Measurements from ENCODE around the gene SLFN11.

Gene SLFN11

DNA sequence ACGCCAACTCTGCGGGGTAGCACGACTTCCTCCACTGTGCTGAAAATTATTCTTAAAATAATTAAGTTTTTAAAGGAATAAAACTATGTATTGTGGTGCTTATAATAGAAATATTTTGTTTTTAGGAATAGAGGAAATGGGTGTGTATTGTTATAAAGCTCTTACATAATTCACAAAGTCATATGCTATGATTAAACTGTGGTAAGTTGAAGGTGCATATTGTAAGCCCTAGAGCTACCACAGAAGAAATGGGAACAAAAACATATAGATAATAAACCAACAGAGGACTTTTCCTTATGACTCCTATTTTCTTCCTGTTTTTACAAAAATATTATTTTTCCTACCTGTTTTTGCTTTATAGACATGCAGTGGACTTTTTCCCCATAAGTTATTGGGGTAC lies 4.3 kb upstream of the SLFN11 start:
- Histone ChIP-seq H3K4me3 (ENCODE audit: low read length) (no peak overlapping the region), H3K9ac (ENCODE audit: low read depth, low read length) (no peak overlapping the region), H3K27me3 (ENCODE audit: control insufficient read depth, insufficient read depth, low read length) (no peaks in the 10 kb centered on the region), H3K4me2 (ENCODE audit: low read length) (no peak overlapping the region), H3K36me3 (ENCODE audit: insufficient read depth, low read length) (no peaks in the 10 kb centered on the region), H3K4me1 (ENCODE audit: control insufficient read depth, insufficient read depth, low read length) (peaks cover 4% of the 10 kb centered on the region), H3K9me3 (replicated peaks; ENCODE audit: low read length) (no peaks in the 10 kb centered on the region)

GRCh38 chr17:35377068-35377467 lies 3.6 kb upstream of the SLFN11 start:
- no peaks in the 10 kb centered on the region for H3K27me3 ChIP-seq (ENCODE audit: control insufficient read depth, insufficient read depth, low read length)
- peaks cover 4% of the 10 kb centered on the region for H3K4me1 ChIP-seq (ENCODE audit: control insufficient read depth, insufficient read depth, low read length)
- H3K4me2 ChIP-seq (ENCODE audit: low read length) = no peak overlapping the region
- H3K9ac ChIP-seq (ENCODE audit: low read depth, low read length) = no peak overlapping the region
- H3K36me3 ChIP-seq (ENCODE audit: insufficient read depth, low read length) = no peaks in the 10 kb centered on the region
- no peaks in the 10 kb centered on the region for H3K9me3 ChIP-seq (replicated peaks; ENCODE audit: low read length)
- H3K4me3 ChIP-seq (ENCODE audit: low read length) = no peak overlapping the region

- no peak overlapping the region for H3K4me3 ChIP-seq (ENCODE audit: low read length)
- H3K4me2 ChIP-seq (ENCODE audit: low read length) = no peak overlapping the region
- no peaks in the 10 kb centered on the region for H3K36me3 ChIP-seq (ENCODE audit: insufficient read depth, low read length)
- peaks cover 4% of the 10 kb centered on the region for H3K4me1 ChIP-seq (ENCODE audit: control insufficient read depth, insufficient read depth, low read length)
- no peaks in the 10 kb centered on the region for H3K27me3 ChIP-seq (ENCODE audit: control insufficient read depth, insufficient read depth, low read length)
- H3K9me3 ChIP-seq (replicated peaks; ENCODE audit: low read length) = no peaks in the 10 kb centered on the region
- H3K9ac ChIP-seq (ENCODE audit: low read depth, low read length) = no peak overlapping the region
These were observed 2.8 kb upstream of the SLFN11 start for GRCh38 chr17:35376245-35376644.

GRCh38 chr17:35374766-35375344 lies 1.4 kb upstream of the SLFN11 start:
- Histone ChIP-seq H3K27me3 (ENCODE audit: control insufficient read depth, insufficient read depth, low read length) (no peaks in the 10 kb centered on the region), H3K36me3 (ENCODE audit: insufficient read depth, low read length) (no peaks in the 10 kb centered on the region), H3K4me1 (ENCODE audit: control insufficient read depth, insufficient read depth, low read length) (peaks cover 4% of the 10 kb centered on the region), H3K9ac (ENCODE audit: low read depth, low read length) (peak overlapping the region; percentile 88), H3K9me3 (replicated peaks; ENCODE audit: low read length) (no peaks in the 10 kb centered on the region), H3K4me3 (ENCODE audit: low read length) (peak overlapping the region; percentile 74), H3K4me2 (ENCODE audit: low read length) (peak overlapping the region; percentile 83)

DNA sequence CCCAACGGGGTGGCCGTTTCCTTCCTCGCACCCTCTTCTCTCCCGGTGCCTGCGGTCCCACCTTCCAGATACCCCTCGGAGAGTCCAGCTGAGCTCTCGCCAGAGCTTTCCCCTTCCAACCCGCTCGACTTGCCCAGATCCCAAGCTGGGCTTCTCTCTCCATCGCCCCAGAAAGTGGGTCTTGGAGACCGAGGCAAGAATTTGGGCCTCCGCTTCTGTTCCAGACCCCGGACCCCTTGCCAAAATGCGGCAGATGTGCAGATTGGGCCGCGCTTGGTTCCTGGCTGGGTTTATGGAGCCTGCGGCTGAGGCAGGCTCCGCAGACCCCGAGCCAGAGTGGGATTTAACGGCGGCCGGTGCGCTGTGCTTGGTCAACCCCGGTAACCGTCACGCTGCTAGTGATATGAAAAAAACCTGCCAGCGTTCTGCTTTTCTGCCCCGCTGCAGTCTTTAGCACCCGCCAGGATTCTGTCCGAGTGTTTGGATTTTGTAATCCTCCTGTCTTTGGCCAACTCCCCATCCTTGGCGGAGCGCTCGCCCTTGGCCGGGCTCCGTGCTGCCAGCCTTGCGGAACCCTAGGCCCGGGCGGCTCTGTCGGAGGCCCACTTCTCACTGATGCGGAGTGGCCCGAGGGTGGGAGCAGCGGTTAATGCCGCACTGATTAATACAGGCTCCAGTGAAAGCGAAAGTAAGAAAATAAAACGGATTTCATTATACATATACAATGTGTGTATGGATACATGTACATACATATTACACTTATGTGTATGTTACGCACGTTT lies 754 bp upstream of the SLFN11 start:
- Histone ChIP-seq H3K4me2 (ENCODE audit: low read length) (peak overlapping the region; percentile 83), H3K36me3 (ENCODE audit: insufficient read depth, low read length) (no peaks in the 10 kb centered on the region), H3K4me1 (ENCODE audit: control insufficient read depth, insufficient read depth, low read length) (peaks cover 4% of the 10 kb centered on the region), H3K9me3 (replicated peaks; ENCODE audit: low read length) (no peaks in the 10 kb centered on the region), H3K4me3 (ENCODE audit: low read length) (peak overlapping the region; percentile 74), H3K27me3 (ENCODE audit: control insufficient read depth, insufficient read depth, low read length) (no peaks in the 10 kb centered on the region), H3K9ac (ENCODE audit: low read depth, low read length) (peak overlapping the region; percentile 88)

DNA sequence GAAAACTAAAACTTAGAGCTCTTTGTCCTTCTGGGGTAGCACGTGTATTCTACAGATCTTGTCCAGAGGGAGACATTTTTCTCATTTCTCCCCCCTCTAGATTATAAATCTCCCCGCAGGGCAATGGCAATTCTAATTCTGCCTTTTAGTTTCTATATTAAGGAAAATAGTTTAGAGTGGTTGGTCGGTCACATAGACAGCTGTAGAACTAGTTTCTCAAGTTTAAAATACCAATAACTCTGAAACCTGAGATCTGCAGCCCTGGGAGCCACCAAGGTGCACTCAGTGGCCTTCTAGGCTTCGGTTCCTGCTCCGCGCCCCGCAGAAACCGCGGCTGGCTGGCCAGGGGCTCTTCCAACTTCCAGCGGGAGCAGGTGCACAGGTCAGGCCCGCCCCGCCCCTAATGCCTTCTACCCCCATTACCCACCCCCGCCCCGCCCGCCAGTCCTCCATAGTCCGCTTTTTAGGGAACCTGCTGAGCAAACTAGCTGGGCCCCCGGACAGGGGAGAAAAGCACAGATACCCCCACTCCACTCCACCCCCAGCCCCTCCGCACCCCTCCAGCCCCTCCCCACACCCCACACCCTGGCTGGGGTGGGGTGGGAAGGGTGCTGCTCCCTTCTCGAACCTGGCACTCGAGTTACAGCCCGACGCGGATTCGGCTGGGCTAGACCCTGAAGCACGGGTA lies 431 bp downstream of the SLFN11 start:
- Histone ChIP-seq H3K4me2 (ENCODE audit: low read length) (peak overlapping the region; percentile 83), H3K9ac (ENCODE audit: low read depth, low read length) (peak overlapping the region; percentile 88), H3K4me3 (ENCODE audit: low read length) (peak overlapping the region; percentile 74), H3K9me3 (replicated peaks; ENCODE audit: low read length) (no peaks in the 10 kb centered on the region), H3K4me1 (ENCODE audit: control insufficient read depth, insufficient read depth, low read length) (peaks cover 4% of the 10 kb centered on the region), H3K27me3 (ENCODE audit: control insufficient read depth, insufficient read depth, low read length) (no peaks in the 10 kb centered on the region), H3K36me3 (ENCODE audit: insufficient read depth, low read length) (no peaks in the 10 kb centered on the region)

GRCh38 chr17:35371934-35372333 lies 1.5 kb downstream of the SLFN11 start:
- Histone ChIP-seq H3K9ac (ENCODE audit: low read depth, low read length) (no peak overlapping the region), H3K4me3 (ENCODE audit: low read length) (no peak overlapping the region), H3K36me3 (ENCODE audit: insufficient read depth, low read length) (no peaks in the 10 kb centered on the region), H3K4me2 (ENCODE audit: low read length) (no peak overlapping the region), H3K4me1 (ENCODE audit: control insufficient read depth, insufficient read depth, low read length) (peaks cover 4% of the 10 kb centered on the region), H3K9me3 (replicated peaks; ENCODE audit: low read length) (no peaks in the 10 kb centered on the region), H3K27me3 (ENCODE audit: control insufficient read depth, insufficient read depth, low read length) (no peaks in the 10 kb centered on the region)

- H3K9me3 ChIP-seq (replicated peaks; ENCODE audit: low read length) = no peaks in the 10 kb centered on the region
- no peaks in the 10 kb centered on the region for H3K27me3 ChIP-seq (ENCODE audit: control insufficient read depth, insufficient read depth, low read length)
- no peaks in the 10 kb centered on the region for H3K4me1 ChIP-seq (ENCODE audit: control insufficient read depth, insufficient read depth, low read length)
- H3K36me3 ChIP-seq (ENCODE audit: insufficient read depth, low read length) = peaks cover under 1% of the 10 kb centered on the region
- no peak overlapping the region for H3K9ac ChIP-seq (ENCODE audit: low read depth, low read length)
- H3K4me2 ChIP-seq (ENCODE audit: low read length) = no peak overlapping the region
- H3K4me3 ChIP-seq (ENCODE audit: low read length) = no peak overlapping the region
These were observed 5.2 kb downstream of the SLFN11 start for GRCh38 chr17:35368081-35368830.

DNA sequence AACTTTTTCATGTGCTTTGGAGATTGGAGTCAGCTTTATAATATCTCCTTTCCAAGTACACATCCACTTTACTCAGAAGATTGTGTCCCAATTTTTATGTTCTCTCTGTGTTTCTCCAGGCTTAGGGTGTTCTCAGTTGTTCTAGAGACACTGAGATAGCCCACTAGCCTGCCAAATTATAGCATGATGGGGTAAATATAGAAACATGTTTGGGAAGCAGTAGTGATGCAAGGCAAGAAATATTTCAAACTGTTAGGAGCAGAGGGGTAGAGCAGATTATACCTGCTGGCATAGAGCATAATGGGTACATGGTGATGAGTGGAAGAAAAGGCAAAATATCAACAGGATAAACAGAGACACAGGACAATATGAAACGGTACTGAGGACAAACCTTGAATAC lies 12.4 kb downstream of the SLFN11 start:
- H3K27me3 ChIP-seq (ENCODE audit: control insufficient read depth, insufficient read depth, low read length) = no peaks in the 10 kb centered on the region
- H3K4me1 ChIP-seq (ENCODE audit: control insufficient read depth, insufficient read depth, low read length) = no peaks in the 10 kb centered on the region
- peaks cover 10% of the 10 kb centered on the region for H3K36me3 ChIP-seq (ENCODE audit: insufficient read depth, low read length)
- H3K9ac ChIP-seq (ENCODE audit: low read depth, low read length) = no peak overlapping the region
- H3K9me3 ChIP-seq (replicated peaks; ENCODE audit: low read length) = no peaks in the 10 kb centered on the region
- no peak overlapping the region for H3K4me3 ChIP-seq (ENCODE audit: low read length)
- no peak overlapping the region for H3K4me2 ChIP-seq (ENCODE audit: low read length)

GRCh38 chr17:35359398-35359797 lies 14.0 kb downstream of the SLFN11 start:
- H3K36me3 ChIP-seq (ENCODE audit: insufficient read depth, low read length) = peaks cover 12% of the 10 kb centered on the region

DNA sequence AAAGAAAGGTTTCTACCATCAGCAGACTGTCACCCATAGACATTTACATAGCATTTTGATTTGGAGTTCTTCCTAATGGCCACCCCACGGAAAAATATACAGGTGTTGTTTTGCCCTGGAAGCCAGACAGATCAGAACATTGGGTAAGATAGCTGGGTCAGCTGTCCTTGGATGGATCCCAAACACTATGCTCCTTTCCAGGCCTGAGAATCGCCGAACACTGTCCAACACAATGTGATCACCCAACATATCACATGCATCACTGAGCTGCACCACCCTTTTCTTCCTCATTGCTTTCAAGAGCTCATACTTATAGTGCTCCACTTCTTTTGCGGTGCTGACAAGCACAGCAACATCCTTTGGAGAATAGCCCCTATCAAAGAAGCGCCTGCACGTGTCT lies 21.1 kb downstream of the SLFN11 start:
- H3K27me3 ChIP-seq (ENCODE audit: control insufficient read depth, insufficient read depth, low read length) = no peaks in the 10 kb centered on the region
- H3K4me2 ChIP-seq (ENCODE audit: low read length) = no peak overlapping the region
- H3K4me1 ChIP-seq (ENCODE audit: control insufficient read depth, insufficient read depth, low read length) = no peaks in the 10 kb centered on the region
- no peak overlapping the region for H3K9ac ChIP-seq (ENCODE audit: low read depth, low read length)
- H3K4me3 ChIP-seq (ENCODE audit: low read length) = no peak overlapping the region
- no peaks in the 10 kb centered on the region for H3K9me3 ChIP-seq (replicated peaks; ENCODE audit: low read length)
- H3K36me3 ChIP-seq (ENCODE audit: insufficient read depth, low read length) = peaks cover 3% of the 10 kb centered on the region

More at GRCh38 chr17:35359398-35359797, 14.0 kb downstream of the SLFN11 start:
- no peaks in the 10 kb centered on the region for H3K27me3 ChIP-seq (ENCODE audit: control insufficient read depth, insufficient read depth, low read length)
- no peak overlapping the region for H3K4me3 ChIP-seq (ENCODE audit: low read length)
- no peak overlapping the region for H3K4me2 ChIP-seq (ENCODE audit: low read length)
- no peak overlapping the region for H3K9ac ChIP-seq (ENCODE audit: low read depth, low read length)
- no peaks in the 10 kb centered on the region for H3K4me1 ChIP-seq (ENCODE audit: control insufficient read depth, insufficient read depth, low read length)
- H3K9me3 ChIP-seq (replicated peaks; ENCODE audit: low read length) = no peaks in the 10 kb centered on the region
